ENCODE measurements around the gene LAX1. TPM values are rescaled to one million over a fixed set of nuclear protein-coding genes. Genes with fewer than 3 reads are reported as not detected.
"Not testable (repeated sequence)": the region's sequence is repeated elsewhere in the genome, so short reads cannot be mapped to it uniquely, and the experiment has no call there.

The LAX1 gene
- total and polyA plus RNA-seq, 4 donors: 0.11 to 0.20 (median 0.12) TPM; not detected in 1

- no peak overlapping the region for H3K4me3 ChIP-seq (ENCODE audit: low read depth, low read length)
- DNase-seq (ENCODE audit: low read depth in 4 of 6, low spot score in 6 of 6): peak in 5 of 6 donors; percentile 19 to 94 (median 50)
- peaks cover 8% of the 10 kb centered on the region for H3K36me3 ChIP-seq (ENCODE audit: control insufficient read depth, insufficient read depth, low read length)
- peak overlapping the region; percentile 50 for H3K27ac ChIP-seq (ENCODE audit: low read depth, low read length)
- H3K4me1 ChIP-seq (ENCODE audit: control insufficient read depth, insufficient read depth, low read length): peaks cover 5% of the 10 kb centered on the region
- peaks cover 2% of the 10 kb centered on the region for H3K9me3 ChIP-seq (ENCODE audit: control insufficient read depth, insufficient read depth, low read length)
- H3K27me3 ChIP-seq (ENCODE audit: control insufficient read depth, insufficient read depth, low read length): no peaks in the 10 kb centered on the region
- no CpG with 5 or more reads among the region's 10 CpGs for WGBS (ENCODE audit: insufficient coverage)
These were observed 20.7 kb upstream of the LAX1 start for GRCh38 chr1:203744075-203744972.

GRCh38 chr1:203746281-203746680 is 18.7 kb upstream of the LAX1 start:
- H3K4me3 ChIP-seq (ENCODE audit: low read depth, low read length): no peak overlapping the region
- no peak for DNase-seq (ENCODE audit: low read depth in 4 of 6, low spot score in 6 of 6)
- WGBS (ENCODE audit: insufficient coverage): 96% methylated on average over 3 of the region's 6 CpGs

GRCh38 chr1:203751051-203751450 is 13.9 kb upstream of the LAX1 start:
- Histone ChIP-seq H3K9me3 (ENCODE audit: control insufficient read depth, insufficient read depth, low read length) (peaks cover 2% of the 10 kb centered on the region), H3K4me3 (ENCODE audit: low read depth, low read length) (no peak overlapping the region), H3K27me3 (ENCODE audit: control insufficient read depth, insufficient read depth, low read length) (no peaks in the 10 kb centered on the region), H3K36me3 (ENCODE audit: control insufficient read depth, insufficient read depth, low read length) (no peaks in the 10 kb centered on the region), H3K4me1 (ENCODE audit: control insufficient read depth, insufficient read depth, low read length) (no peaks in the 10 kb centered on the region), H3K27ac (ENCODE audit: low read depth, low read length) (no peak overlapping the region)
- DNase-seq (ENCODE audit: low read depth in 4 of 6, low spot score in 6 of 6): no peak
- WGBS (ENCODE audit: insufficient coverage): 100% methylated on average over 1 of the region's 3 CpGs

More at GRCh38 chr1:203746281-203746680, 18.7 kb upstream of the LAX1 start:
- Histone ChIP-seq H3K9me3 (ENCODE audit: control insufficient read depth, insufficient read depth, low read length) (peaks cover 2% of the 10 kb centered on the region), H3K27ac (ENCODE audit: low read depth, low read length) (no peak overlapping the region), H3K36me3 (ENCODE audit: control insufficient read depth, insufficient read depth, low read length) (no peaks in the 10 kb centered on the region), H3K4me1 (ENCODE audit: control insufficient read depth, insufficient read depth, low read length) (peaks cover 5% of the 10 kb centered on the region), H3K27me3 (ENCODE audit: control insufficient read depth, insufficient read depth, low read length) (no peaks in the 10 kb centered on the region)

- not testable (repeated sequence) for H3K27ac ChIP-seq (ENCODE audit: low read depth, low read length); H3K36me3 ChIP-seq (ENCODE audit: control insufficient read depth, insufficient read depth, low read length); H3K9me3 ChIP-seq (ENCODE audit: control insufficient read depth, insufficient read depth, low read length); DNase-seq (ENCODE audit: low read depth in 4 of 6, low spot score in 6 of 6); H3K4me3 ChIP-seq (ENCODE audit: low read depth, low read length); H3K4me1 ChIP-seq (ENCODE audit: control insufficient read depth, insufficient read depth, low read length); H3K27me3 ChIP-seq (ENCODE audit: control insufficient read depth, insufficient read depth, low read length)
- WGBS (ENCODE audit: insufficient coverage): no CpG with 5 or more reads among the region's 5 CpGs
These were observed 13.2 kb upstream of the LAX1 start for GRCh38 chr1:203751618-203752361.

GRCh38 chr1:203754455-203754864 is 10.5 kb upstream of the LAX1 start:
- no CpG with 5 or more reads among the region's 4 CpGs for WGBS (ENCODE audit: insufficient coverage)
- H3K9me3 ChIP-seq (ENCODE audit: control insufficient read depth, insufficient read depth, low read length): no peaks in the 10 kb centered on the region
- no peaks in the 10 kb centered on the region for H3K36me3 ChIP-seq (ENCODE audit: control insufficient read depth, insufficient read depth, low read length)
- no peaks in the 10 kb centered on the region for H3K27me3 ChIP-seq (ENCODE audit: control insufficient read depth, insufficient read depth, low read length)
- no peak overlapping the region for H3K27ac ChIP-seq (ENCODE audit: low read depth, low read length)
- no peak for DNase-seq (ENCODE audit: low read depth in 4 of 6, low spot score in 6 of 6)
- no peak overlapping the region for H3K4me3 ChIP-seq (ENCODE audit: low read depth, low read length)
- H3K4me1 ChIP-seq (ENCODE audit: control insufficient read depth, insufficient read depth, low read length): peaks cover 2% of the 10 kb centered on the region

DNA sequence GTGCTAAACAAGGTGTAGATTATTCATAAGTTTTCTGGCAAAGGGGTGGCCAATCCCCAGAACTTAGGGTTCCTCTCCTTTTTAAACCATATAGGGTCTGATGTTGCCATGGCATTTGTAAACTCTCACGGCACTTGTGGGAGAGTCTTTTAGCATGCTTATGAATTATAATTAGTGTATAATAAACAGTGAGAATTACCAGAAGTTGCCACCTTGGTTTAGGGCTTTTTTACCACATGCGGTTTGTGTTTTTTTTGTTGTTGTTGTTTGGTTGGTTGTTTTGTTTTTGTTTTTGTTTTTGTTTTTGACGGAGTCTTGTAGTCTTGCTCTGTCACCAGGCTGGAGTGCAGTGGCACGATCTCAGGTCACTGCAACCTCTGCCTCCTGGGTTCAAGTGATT is 8.9 kb upstream of the LAX1 start:
- Histone ChIP-seq H3K4me1 (ENCODE audit: control insufficient read depth, insufficient read depth, low read length) (peaks cover 4% of the 10 kb centered on the region), H3K9me3 (ENCODE audit: control insufficient read depth, insufficient read depth, low read length) (no peaks in the 10 kb centered on the region), H3K36me3 (ENCODE audit: control insufficient read depth, insufficient read depth, low read length) (no peaks in the 10 kb centered on the region), H3K4me3 (ENCODE audit: low read depth, low read length) (no peak overlapping the region), H3K27ac (ENCODE audit: low read depth, low read length) (no peak overlapping the region), H3K27me3 (ENCODE audit: control insufficient read depth, insufficient read depth, low read length) (no peaks in the 10 kb centered on the region)
- 97% methylated on average over 3 of the region's 4 CpGs for WGBS (ENCODE audit: insufficient coverage)
- DNase-seq (ENCODE audit: low read depth in 4 of 6, low spot score in 6 of 6): no peak

DNA sequence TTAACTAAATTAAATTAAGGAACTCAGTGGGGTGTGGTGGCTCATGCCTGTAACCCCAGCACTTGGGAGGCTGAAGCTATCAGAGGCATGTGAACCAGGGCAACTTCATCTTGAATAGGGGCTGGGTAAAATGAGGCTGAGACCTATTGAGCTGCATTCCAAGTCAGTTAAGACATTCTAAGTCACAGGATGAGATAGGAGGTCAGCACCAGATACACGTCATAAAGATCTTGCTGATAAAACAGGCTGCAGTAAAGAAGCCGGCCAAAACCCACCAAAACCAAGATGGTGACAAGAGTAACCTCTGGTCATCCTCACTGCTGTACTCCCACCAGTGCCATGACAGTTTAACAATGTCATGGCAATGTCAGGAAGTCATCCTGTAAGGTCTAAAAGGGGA is 6.2 kb upstream of the LAX1 start:
- not testable (repeated sequence) for H3K4me1 ChIP-seq (ENCODE audit: control insufficient read depth, insufficient read depth, low read length); H3K36me3 ChIP-seq (ENCODE audit: control insufficient read depth, insufficient read depth, low read length); H3K27ac ChIP-seq (ENCODE audit: low read depth, low read length); H3K27me3 ChIP-seq (ENCODE audit: control insufficient read depth, insufficient read depth, low read length); DNase-seq (ENCODE audit: low read depth in 4 of 6, low spot score in 6 of 6); H3K4me3 ChIP-seq (ENCODE audit: low read depth, low read length); H3K9me3 ChIP-seq (ENCODE audit: control insufficient read depth, insufficient read depth, low read length)
- whole genome bisulfite sequencing (ENCODE audit: insufficient coverage): no CpG with 5 or more reads among the region's 2 CpGs

GRCh38 chr1:203760506-203760905 is 4.5 kb upstream of the LAX1 start:
- H3K27ac ChIP-seq (ENCODE audit: low read depth, low read length): no peak overlapping the region
- H3K36me3 ChIP-seq (ENCODE audit: control insufficient read depth, insufficient read depth, low read length): no peaks in the 10 kb centered on the region
- 83% methylated on average over 1 of the region's 3 CpGs for WGBS (ENCODE audit: insufficient coverage)
- no peaks in the 10 kb centered on the region for H3K9me3 ChIP-seq (ENCODE audit: control insufficient read depth, insufficient read depth, low read length)
- H3K27me3 ChIP-seq (ENCODE audit: control insufficient read depth, insufficient read depth, low read length): no peaks in the 10 kb centered on the region
- no peak overlapping the region for H3K4me3 ChIP-seq (ENCODE audit: low read depth, low read length)
- DNase-seq (ENCODE audit: low read depth in 4 of 6, low spot score in 6 of 6): no peak
- peaks cover 4% of the 10 kb centered on the region for H3K4me1 ChIP-seq (ENCODE audit: control insufficient read depth, insufficient read depth, low read length)

- not testable (repeated sequence) for H3K36me3 ChIP-seq (ENCODE audit: control insufficient read depth, insufficient read depth, low read length); H3K27me3 ChIP-seq (ENCODE audit: control insufficient read depth, insufficient read depth, low read length); H3K9me3 ChIP-seq (ENCODE audit: control insufficient read depth, insufficient read depth, low read length); DNase-seq (ENCODE audit: low read depth in 4 of 6, low spot score in 6 of 6); H3K4me3 ChIP-seq (ENCODE audit: low read depth, low read length); H3K27ac ChIP-seq (ENCODE audit: low read depth, low read length); H3K4me1 ChIP-seq (ENCODE audit: control insufficient read depth, insufficient read depth, low read length)
- 89% methylated on average over 5 of the region's 7 CpGs for WGBS (ENCODE audit: insufficient coverage)
These were observed 3.0 kb upstream of the LAX1 start for GRCh38 chr1:203761958-203762357.

Data from spinal cord (tissue), 10 donors.